Kidney capillary endothelial cell (primary cell): ENCODE measurements around the gene BET1.

Source experiments
- DNase-seq: peaks from one replicate; pipeline ENCODE4 v3.0.0-alpha.2; 2018; ENCODE audit warnings: low spot score

BET1 gene

GRCh38 chr7:93957767-93958166 is 46.4 kb downstream of the BET1 start:
- no peak for DNase-seq

GRCh38 chr7:93955304-93955703 is 48.9 kb downstream of the BET1 start:
- DNase-seq = no peak

DNA sequence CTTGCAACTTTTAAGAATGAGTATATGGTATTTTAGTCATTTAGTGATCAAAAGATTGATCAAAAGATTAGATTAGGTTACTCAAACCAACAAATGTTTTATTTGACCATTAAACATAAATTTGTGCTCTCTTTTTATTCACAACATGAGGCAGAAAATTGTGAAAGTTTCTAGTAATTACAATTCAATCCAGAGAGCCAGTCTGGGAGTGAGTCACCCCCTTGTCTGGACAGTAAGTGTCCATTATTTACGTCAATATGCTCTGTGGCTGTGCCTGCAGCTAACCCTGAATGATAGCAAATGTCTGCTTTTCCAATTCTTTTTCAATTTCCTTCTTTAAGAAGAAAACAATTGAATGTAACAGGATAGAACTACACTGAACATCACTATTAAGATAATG is 54.7 kb downstream of the BET1 start:
- DNase-seq = peak; percentile 86

DNA sequence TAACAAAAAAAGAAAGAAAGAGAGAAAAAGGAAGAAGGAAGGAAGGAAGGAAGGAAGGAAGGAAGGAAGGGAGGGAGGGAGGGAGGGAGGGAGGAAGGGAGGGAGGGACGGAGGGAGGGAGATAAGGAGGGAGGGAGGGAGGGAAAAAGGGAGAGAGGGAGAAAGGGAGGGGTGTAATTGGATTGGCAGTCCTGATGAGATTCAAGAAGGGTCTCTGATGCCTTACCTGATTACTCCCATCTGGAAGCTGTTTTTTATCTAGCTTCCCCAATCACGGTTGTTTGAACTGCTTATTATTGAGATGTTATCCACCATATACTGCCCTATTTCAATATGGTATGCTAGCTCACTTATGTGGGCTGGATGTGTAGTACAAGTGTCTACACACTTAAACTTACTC is 55.3 kb downstream of the BET1 start:
- DNase-seq = no peak

GRCh38 chr7:93948106-93948505 is 56.0 kb downstream of the BET1 start:
- no peak for DNase-seq

- peak; percentile 28 for DNase-seq
These were observed 58.2 kb downstream of the BET1 start for GRCh38 chr7:93945756-93946535.

- no peak for DNase-seq
These were observed 59.1 kb downstream of the BET1 start for GRCh38 chr7:93945083-93945482.

DNA sequence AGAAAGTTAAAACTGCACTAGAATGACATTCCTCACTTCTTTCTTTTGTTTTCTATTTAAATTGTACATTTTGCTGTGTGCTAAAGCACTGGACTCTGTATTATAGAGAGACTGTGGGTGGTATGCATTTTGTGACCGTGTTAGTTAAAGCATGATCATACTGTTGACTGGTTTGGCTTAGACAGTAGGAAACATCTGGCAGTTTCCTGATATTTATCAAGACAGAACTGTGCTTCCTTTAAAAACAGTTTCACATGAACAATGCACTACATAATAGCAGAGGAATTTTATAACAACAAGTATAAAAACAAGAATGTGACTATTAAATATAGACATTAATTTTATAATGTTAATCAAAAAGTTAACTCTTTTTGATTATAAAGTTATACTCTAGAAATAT is 59.5 kb downstream of the BET1 start:
- peak; percentile 94 for DNase-seq

DNA sequence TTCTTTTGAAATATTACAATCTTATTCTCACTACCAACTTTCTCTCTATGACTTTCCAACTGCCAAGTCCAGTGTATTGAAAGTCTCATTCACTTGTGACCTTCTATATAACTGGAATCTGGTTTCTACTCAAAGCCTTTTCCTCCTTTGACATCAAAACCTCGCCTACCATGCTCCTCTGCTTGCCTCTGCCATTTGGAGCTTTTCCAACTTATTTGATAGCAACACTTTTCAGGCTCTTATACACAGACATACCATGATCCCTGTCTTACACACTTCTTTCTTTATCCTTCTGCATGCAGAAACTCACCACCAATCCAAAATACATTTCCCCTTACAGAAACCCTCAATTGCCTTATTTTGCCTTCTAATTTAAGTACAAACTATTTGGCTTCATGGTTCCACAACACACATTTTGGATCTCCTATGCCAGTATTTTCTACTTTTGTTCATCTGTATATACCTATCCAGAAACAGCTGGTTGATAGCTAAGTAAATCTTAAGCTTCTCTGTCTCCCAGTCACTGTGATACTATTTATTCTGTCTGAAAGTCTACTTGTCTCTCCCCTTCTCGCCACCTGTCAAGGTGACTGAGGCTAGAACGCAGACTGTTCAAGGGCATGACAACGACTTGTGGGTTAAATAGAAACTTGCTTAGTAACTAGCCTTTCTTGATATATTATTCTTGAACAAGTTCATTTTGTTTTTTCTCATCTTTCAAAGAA is 60.2 kb downstream of the BET1 start:
- DNase-seq = no peak
